Keratinocyte (primary cell): ENCODE data around the gene TXNDC5. TPM values are rescaled to one million over a fixed set of nuclear protein-coding genes. Genes with fewer than 3 reads are reported as not detected.

ENCODE experiments used
- DNase-seq: peaks from one replicate; pipeline ENCODE4 v3.0.0-alpha.2; 2011; ENCODE audit warnings: low read depth, missing footprints, low spot score
- FAIRE-seq: peaks from 2 replicates; lab custom pipeline; 2011; peaks lifted over from hg19 to GRCh38; lab: Jason Lieb, UNC
- H2AFZ ChIP-seq: 2 replicates; pipeline ENCODE4 v1.6.0; 2012; ENCODE audit warnings: low read length, control low read depth, inconsistent platforms; ENCODE audit not compliant: control insufficient read depth
- H3K27ac ChIP-seq: 2 replicates; pipeline ENCODE4 v1.5.1; 2011; ENCODE audit warnings: low read length; ENCODE audit not compliant: control insufficient read depth, insufficient read depth
- H3K27me3 ChIP-seq: 3 replicates; pipeline ENCODE4 v1.6.0; 2011; ENCODE audit warnings: low read length; ENCODE audit not compliant: control insufficient read depth, insufficient read depth; ENCODE audit errors: extremely low read depth
- H3K36me3 ChIP-seq, 2 experiments: 2 replicates in 1 of 2; 3 replicates in 1 of 2; pipeline ENCODE4 v1.5.1; 2011; ENCODE audit warnings: low read length in 2 of 2, mild to moderate bottlenecking in 1 of 2; ENCODE audit not compliant: control insufficient read depth in 2 of 2, insufficient read depth in 2 of 2; ENCODE audit errors: extremely low read depth in 1 of 2
- H3K4me1 ChIP-seq: 3 replicates; pipeline ENCODE4 v1.5.1; 2011; ENCODE audit warnings: low read length; ENCODE audit not compliant: control insufficient read depth, insufficient read depth; ENCODE audit errors: extremely low read depth
- H3K4me2 ChIP-seq: 3 replicates; pipeline ENCODE4 v1.6.0; 2011; ENCODE audit warnings: low read depth, low read length; ENCODE audit not compliant: control insufficient read depth, insufficient read depth; ENCODE audit errors: extremely low read depth
- H3K4me3 ChIP-seq, 3 experiments: fragments of 200-600 bp in 1 of 3; sonication (generic) in 1 of 3; 2 replicates in 2 of 3; 3 replicates in 1 of 3; pipeline ENCODE4 v1.5.1; 2011 to 2016; ENCODE audit warnings: low read length in 3 of 3, mild to moderate bottlenecking in 3 of 3, control low read depth in 2 of 3, inconsistent platforms in 1 of 3, low read depth in 1 of 3, mixed read lengths in 1 of 3, mixed run types in 1 of 3, moderate library complexity in 1 of 3; ENCODE audit not compliant: control insufficient read depth in 2 of 3, insufficient read depth in 2 of 3; ENCODE audit errors: extremely low read depth in 1 of 3
- H3K79me2 ChIP-seq: 2 replicates; pipeline ENCODE4 v1.6.0; 2012; ENCODE audit warnings: low read length; ENCODE audit not compliant: control insufficient read depth, insufficient read depth
- H3K9ac ChIP-seq: 3 replicates; pipeline ENCODE4 v1.6.0; 2011; ENCODE audit warnings: low read length; ENCODE audit not compliant: control insufficient read depth, insufficient read depth; ENCODE audit errors: extremely low read depth
- H3K9me1 ChIP-seq: 3 replicates; pipeline ENCODE4 v1.6.0; 2011; ENCODE audit warnings: low read length; ENCODE audit not compliant: control insufficient read depth, insufficient read depth; ENCODE audit errors: extremely low read depth
- H3K9me3 ChIP-seq: 2 replicates; pipeline ENCODE4 v1.5.1; 2012; ENCODE audit warnings: low read depth, low read length; ENCODE audit not compliant: control insufficient read depth
- H4K20me1 ChIP-seq: 3 replicates; pipeline ENCODE4 v1.6.0; 2011; ENCODE audit warnings: low read length; ENCODE audit not compliant: control insufficient read depth, insufficient read depth; ENCODE audit errors: extremely low read depth
- EZH2 ChIP-seq: IDR thresholded peaks from one replicate; pipeline ENCODE4 v1.6.1; 2012; ENCODE audit warnings: inconsistent platforms, mild to moderate bottlenecking, low read length, moderate library complexity
- dilution Hi-C: fragments of 300-500 bp; cut with MboI; formaldehyde crosslinking; loops from one replicate; pipeline ENCODE4 v1.7.0; 2020; ENCODE audit warnings: low sequenced_read_pairs; ENCODE audit not compliant: extremely low pct_ligation_motif_present
- polyA plus RNA-seq, 5 experiments: library from polyadenylated mRNA; depleted of rRNA in 3 of 5; stranded (reverse) in 3 of 5; stranded (forward) in 1 of 5; unstranded in 1 of 5; fragments of >200 nt; gene quantifications; 1 replicate in 1 of 5; 2 replicates in 3 of 5; 3 replicates in 1 of 5; pipeline versions ENCODE4 v1.2.1 to v1.2.3, GENCODE V29; 2011 to 2012; ENCODE audit warnings: missing spikeins in 2 of 5, low read depth in 1 of 5, low replicate concordance in 1 of 5
- TF ChIP-seq, protein P1 (sequence below), 3 experiments: IDR thresholded peaks in 1 of 3; conservative IDR thresholded peaks in 1 of 3; optimal IDR thresholded peaks in 1 of 3; 2 replicates in 2 of 3; 3 replicates in 1 of 3; pipeline versions ENCODE3 to v1.5.1; 2011; ENCODE audit warnings: low read length in 3 of 3, mild to moderate bottlenecking in 3 of 3, moderate library complexity in 2 of 3, control low read depth in 1 of 3, inconsistent platforms in 1 of 3; ENCODE audit not compliant: insufficient read depth in 2 of 3; ENCODE audit errors: extremely low read depth in 1 of 3

Gene TXNDC5
- polyA plus RNA-seq, 1 donor (not counting 4 experiments of a cell fraction or from before 2014, with no cell fraction given): 112 TPM

DNA sequence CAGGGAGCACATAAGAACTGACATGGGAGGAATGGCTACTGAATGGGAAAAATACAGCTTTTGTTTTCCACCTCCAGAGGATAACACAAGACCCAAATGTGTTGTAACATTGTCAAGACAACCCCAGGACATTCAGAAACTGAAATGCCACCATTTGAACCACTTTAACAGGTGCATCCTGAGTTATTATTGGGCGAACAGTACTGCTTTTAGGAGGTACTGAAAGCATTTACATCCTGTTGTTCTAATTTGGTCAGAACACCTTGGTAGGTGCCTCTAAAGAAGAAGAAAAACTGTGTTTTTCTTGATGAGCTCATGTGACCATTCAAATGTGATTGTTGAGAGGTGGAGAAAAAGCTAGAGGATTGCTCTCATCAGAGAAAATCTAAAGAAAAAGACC, 6.4 kb upstream of the TXNDC5 start:
- Histone ChIP-seq H3K4me3 (no peak overlapping the region), H3K27me3 (peaks cover 20% of the 10 kb centered on the region), H3K27ac (no peak overlapping the region), H3K79me2 (no peaks in the 10 kb centered on the region), H2AFZ (no peak overlapping the region), H3K36me3 (no peaks in the 10 kb centered on the region), H3K9me3 (no peaks in the 10 kb centered on the region), H3K9me1 (no peaks in the 10 kb centered on the region), H3K4me2 (no peak overlapping the region), H4K20me1 (no peaks in the 10 kb centered on the region), H3K9ac (no peak overlapping the region), H3K4me1 (peaks cover 9% of the 10 kb centered on the region)
- FAIRE-seq (no peak), DNase-seq (no peak)
- dilution Hi-C loops: no loop called here
- TF ChIP-seq, protein P1, sequence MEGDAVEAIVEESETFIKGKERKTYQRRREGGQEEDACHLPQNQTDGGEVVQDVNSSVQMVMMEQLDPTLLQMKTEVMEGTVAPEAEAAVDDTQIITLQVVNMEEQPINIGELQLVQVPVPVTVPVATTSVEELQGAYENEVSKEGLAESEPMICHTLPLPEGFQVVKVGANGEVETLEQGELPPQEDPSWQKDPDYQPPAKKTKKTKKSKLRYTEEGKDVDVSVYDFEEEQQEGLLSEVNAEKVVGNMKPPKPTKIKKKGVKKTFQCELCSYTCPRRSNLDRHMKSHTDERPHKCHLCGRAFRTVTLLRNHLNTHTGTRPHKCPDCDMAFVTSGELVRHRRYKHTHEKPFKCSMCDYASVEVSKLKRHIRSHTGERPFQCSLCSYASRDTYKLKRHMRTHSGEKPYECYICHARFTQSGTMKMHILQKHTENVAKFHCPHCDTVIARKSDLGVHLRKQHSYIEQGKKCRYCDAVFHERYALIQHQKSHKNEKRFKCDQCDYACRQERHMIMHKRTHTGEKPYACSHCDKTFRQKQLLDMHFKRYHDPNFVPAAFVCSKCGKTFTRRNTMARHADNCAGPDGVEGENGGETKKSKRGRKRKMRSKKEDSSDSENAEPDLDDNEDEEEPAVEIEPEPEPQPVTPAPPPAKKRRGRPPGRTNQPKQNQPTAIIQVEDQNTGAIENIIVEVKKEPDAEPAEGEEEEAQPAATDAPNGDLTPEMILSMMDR (optimal IDR thresholded peaks at IDR 0.05 in 1 of 3, IDR thresholded peaks at IDR 0.05 in 1 of 3, conservative IDR thresholded peaks at IDR 0.05 in 1 of 3; ENCODE audit: extremely low read depth in 1 of 3, insufficient read depth in 2 of 3, low read length in 3 of 3): no peak

DNA sequence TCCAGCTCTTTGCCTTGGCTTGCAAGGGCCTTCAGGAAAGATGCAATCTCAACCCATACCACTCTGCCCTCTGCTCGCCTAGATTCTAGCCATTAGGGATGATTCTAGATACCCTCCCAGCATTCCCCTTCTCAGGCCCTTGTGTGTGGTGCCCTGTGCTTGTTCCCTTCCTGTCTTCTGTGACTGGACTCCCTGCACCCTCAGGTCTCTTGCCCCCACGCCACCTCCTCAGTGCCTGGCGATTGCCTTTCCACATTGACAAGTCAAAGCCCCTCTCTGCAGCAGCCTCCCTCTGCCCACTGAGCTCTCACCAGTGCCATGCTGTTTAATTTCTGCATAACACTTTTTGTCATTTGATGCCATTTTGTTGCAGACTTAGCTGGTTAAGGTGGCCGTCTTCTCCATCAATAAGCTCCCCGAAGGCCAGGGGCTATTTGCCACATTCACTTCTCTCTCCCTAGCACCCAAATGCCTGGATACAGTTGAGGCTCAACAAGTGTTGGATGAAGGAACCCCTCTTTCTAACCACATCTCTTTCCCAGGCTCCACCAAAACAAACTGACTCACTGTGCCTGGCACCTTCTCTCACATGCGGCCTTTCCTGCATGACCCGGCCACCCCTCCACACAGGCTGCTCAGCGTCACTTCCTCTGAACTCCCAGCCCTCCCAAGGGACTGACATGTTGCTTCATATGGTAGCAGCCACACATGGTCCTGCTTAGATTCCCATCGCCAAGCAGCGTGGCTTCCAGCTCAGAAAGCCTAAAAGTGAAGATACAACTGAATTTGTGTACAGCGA, 4.6 kb upstream of the TXNDC5 start:
- H3K4me2 ChIP-seq: no peak overlapping the region
- no peak for TF ChIP-seq EZH2
- peaks cover 20% of the 10 kb centered on the region for H3K27me3 ChIP-seq
- H3K27ac ChIP-seq: no peak overlapping the region
- no peak for DNase-seq
- no peak overlapping the region for H3K9ac ChIP-seq
- peaks cover 15% of the 10 kb centered on the region for H3K4me1 ChIP-seq
- H4K20me1 ChIP-seq: no peaks in the 10 kb centered on the region
- H3K9me1 ChIP-seq: no peaks in the 10 kb centered on the region
- H3K79me2 ChIP-seq: no peaks in the 10 kb centered on the region
- H3K4me3 ChIP-seq: no peak overlapping the region
- dilution Hi-C loops: no loop called here
- FAIRE-seq: no peak
- no peaks in the 10 kb centered on the region for H3K9me3 ChIP-seq
- no peak overlapping the region for H2AFZ ChIP-seq
- H3K36me3 ChIP-seq: no peaks in the 10 kb centered on the region
